Keratinocyte (primary cell): Measurements from ENCODE around the gene FILIP1. TPM values are rescaled to one million over a fixed set of nuclear protein-coding genes. Genes with fewer than 3 reads are reported as not detected.

Source experiments
- DNase-seq: peaks from one replicate; pipeline ENCODE4 v3.0.0-alpha.2; 2011; ENCODE audit warnings: low read depth, missing footprints, low spot score
- FAIRE-seq: peaks from 2 replicates; lab custom pipeline; 2011; peaks lifted over from hg19 to GRCh38; lab: Jason Lieb, UNC
- H2AFZ ChIP-seq: 2 replicates; pipeline ENCODE4 v1.6.0; 2012; ENCODE audit warnings: low read length, control low read depth, inconsistent platforms; ENCODE audit not compliant: control insufficient read depth
- H3K27ac ChIP-seq: 2 replicates; pipeline ENCODE4 v1.5.1; 2011; ENCODE audit warnings: low read length; ENCODE audit not compliant: control insufficient read depth, insufficient read depth
- H3K27me3 ChIP-seq: 3 replicates; pipeline ENCODE4 v1.6.0; 2011; ENCODE audit warnings: low read length; ENCODE audit not compliant: control insufficient read depth, insufficient read depth; ENCODE audit errors: extremely low read depth
- H3K36me3 ChIP-seq, 2 experiments: 2 replicates in 1 of 2; 3 replicates in 1 of 2; pipeline ENCODE4 v1.5.1; 2011; ENCODE audit warnings: low read length in 2 of 2, mild to moderate bottlenecking in 1 of 2; ENCODE audit not compliant: control insufficient read depth in 2 of 2, insufficient read depth in 2 of 2; ENCODE audit errors: extremely low read depth in 1 of 2
- H3K4me1 ChIP-seq: 3 replicates; pipeline ENCODE4 v1.5.1; 2011; ENCODE audit warnings: low read length; ENCODE audit not compliant: control insufficient read depth, insufficient read depth; ENCODE audit errors: extremely low read depth
- H3K4me2 ChIP-seq: 3 replicates; pipeline ENCODE4 v1.6.0; 2011; ENCODE audit warnings: low read depth, low read length; ENCODE audit not compliant: control insufficient read depth, insufficient read depth; ENCODE audit errors: extremely low read depth
- H3K4me3 ChIP-seq, 3 experiments: fragments of 200-600 bp in 1 of 3; sonication (generic) in 1 of 3; 2 replicates in 2 of 3; 3 replicates in 1 of 3; pipeline ENCODE4 v1.5.1; 2011 to 2016; ENCODE audit warnings: low read length in 3 of 3, mild to moderate bottlenecking in 3 of 3, control low read depth in 2 of 3, inconsistent platforms in 1 of 3, low read depth in 1 of 3, mixed read lengths in 1 of 3, mixed run types in 1 of 3, moderate library complexity in 1 of 3; ENCODE audit not compliant: control insufficient read depth in 2 of 3, insufficient read depth in 2 of 3; ENCODE audit errors: extremely low read depth in 1 of 3
- H3K79me2 ChIP-seq: 2 replicates; pipeline ENCODE4 v1.6.0; 2012; ENCODE audit warnings: low read length; ENCODE audit not compliant: control insufficient read depth, insufficient read depth
- H3K9ac ChIP-seq: 3 replicates; pipeline ENCODE4 v1.6.0; 2011; ENCODE audit warnings: low read length; ENCODE audit not compliant: control insufficient read depth, insufficient read depth; ENCODE audit errors: extremely low read depth
- H3K9me1 ChIP-seq: 3 replicates; pipeline ENCODE4 v1.6.0; 2011; ENCODE audit warnings: low read length; ENCODE audit not compliant: control insufficient read depth, insufficient read depth; ENCODE audit errors: extremely low read depth
- H3K9me3 ChIP-seq: 2 replicates; pipeline ENCODE4 v1.5.1; 2012; ENCODE audit warnings: low read depth, low read length; ENCODE audit not compliant: control insufficient read depth
- H4K20me1 ChIP-seq: 3 replicates; pipeline ENCODE4 v1.6.0; 2011; ENCODE audit warnings: low read length; ENCODE audit not compliant: control insufficient read depth, insufficient read depth; ENCODE audit errors: extremely low read depth
- CTCF ChIP-seq, 3 experiments: IDR thresholded peaks in 1 of 3; conservative IDR thresholded peaks in 1 of 3; optimal IDR thresholded peaks in 1 of 3; 2 replicates in 2 of 3; 3 replicates in 1 of 3; pipeline versions ENCODE3 to v1.5.1; 2011; ENCODE audit warnings: low read length in 3 of 3, mild to moderate bottlenecking in 3 of 3, moderate library complexity in 2 of 3, control low read depth in 1 of 3, inconsistent platforms in 1 of 3; ENCODE audit not compliant: insufficient read depth in 2 of 3; ENCODE audit errors: extremely low read depth in 1 of 3
- EZH2 ChIP-seq: IDR thresholded peaks from one replicate; pipeline ENCODE4 v1.6.1; 2012; ENCODE audit warnings: inconsistent platforms, mild to moderate bottlenecking, low read length, moderate library complexity
- dilution Hi-C: fragments of 300-500 bp; cut with MboI; formaldehyde crosslinking; loops from one replicate; pipeline ENCODE4 v1.7.0; 2020; ENCODE audit warnings: low sequenced_read_pairs; ENCODE audit not compliant: extremely low pct_ligation_motif_present
- polyA plus RNA-seq, 5 experiments: library from polyadenylated mRNA; depleted of rRNA in 3 of 5; stranded (reverse) in 3 of 5; stranded (forward) in 1 of 5; unstranded in 1 of 5; fragments of >200 nt; gene quantifications; 1 replicate in 1 of 5; 2 replicates in 3 of 5; 3 replicates in 1 of 5; pipeline versions ENCODE4 v1.2.1 to v1.2.3, GENCODE V29; 2011 to 2012; ENCODE audit warnings: missing spikeins in 2 of 5, low read depth in 1 of 5, low replicate concordance in 1 of 5

The FILIP1 gene
- polyA plus RNA-seq, 1 donor (not counting 4 experiments of a cell fraction or from before 2014, with no cell fraction given) = 0.01 TPM

- Histone ChIP-seq H3K36me3 (no peaks in the 10 kb centered on the region), H3K27ac (no peak overlapping the region), H2AFZ (no peak overlapping the region), H3K9me1 (no peaks in the 10 kb centered on the region), H3K9me3 (no peaks in the 10 kb centered on the region), H4K20me1 (no peaks in the 10 kb centered on the region), H3K4me2 (no peak overlapping the region), H3K27me3 (no peaks in the 10 kb centered on the region), H3K79me2 (no peaks in the 10 kb centered on the region), H3K4me1 (no peaks in the 10 kb centered on the region), H3K9ac (no peak overlapping the region), H3K4me3 (no peak overlapping the region)
- FAIRE-seq (no peak), DNase-seq (no peak)
- TF ChIP-seq CTCF (optimal IDR thresholded peaks at IDR 0.05 in 1 of 3, IDR thresholded peaks at IDR 0.05 in 1 of 3, conservative IDR thresholded peaks at IDR 0.05 in 1 of 3; ENCODE audit: extremely low read depth in 1 of 3, insufficient read depth in 2 of 3, low read length in 3 of 3) (no peak), EZH2 (no peak)
- dilution Hi-C loops = no loop called here
Measured at GRCh38 chr6:75363304-75363703, 130.3 kb downstream of the FILIP1 start.

GRCh38 chr6:75353644-75354043 lies 140.0 kb downstream of the FILIP1 start:
- H2AFZ ChIP-seq = no peak overlapping the region
- no peak for DNase-seq
- no peaks in the 10 kb centered on the region for H3K9me1 ChIP-seq
- no peaks in the 10 kb centered on the region for H4K20me1 ChIP-seq
- no peak overlapping the region for H3K9ac ChIP-seq
- peaks cover 18% of the 10 kb centered on the region for H3K27me3 ChIP-seq
- FAIRE-seq = no peak
- H3K36me3 ChIP-seq = no peaks in the 10 kb centered on the region
- dilution Hi-C loops = no loop called here
- no peak overlapping the region for H3K4me3 ChIP-seq
- no peaks in the 10 kb centered on the region for H3K4me1 ChIP-seq
- no peaks in the 10 kb centered on the region for H3K79me2 ChIP-seq
- TF ChIP-seq EZH2 (no peak), CTCF (optimal IDR thresholded peaks at IDR 0.05 in 1 of 3, IDR thresholded peaks at IDR 0.05 in 1 of 3, conservative IDR thresholded peaks at IDR 0.05 in 1 of 3; ENCODE audit: extremely low read depth in 1 of 3, insufficient read depth in 2 of 3, low read length in 3 of 3) (no peak)
- no peak overlapping the region for H3K27ac ChIP-seq
- H3K4me2 ChIP-seq = no peak overlapping the region
- H3K9me3 ChIP-seq = no peaks in the 10 kb centered on the region
